Small intestine (tissue), 7 donors: ENCODE data around the gene RAI1. TPM values are rescaled to one million over a fixed set of nuclear protein-coding genes. Genes with fewer than 3 reads are reported as not detected.

Experiments
- DNase-seq, 2 donors: peaks; one replicate each; pipeline versions ENCODE4 v3.0.0 to v3.0.0-alpha.2; 2013
- FAIRE-seq: peaks from 2 replicates; lab custom pipeline; 2012; peaks lifted over from hg19 to GRCh38; lab: Jason Lieb, UNC
- H3K27ac ChIP-seq, 3 donors: one replicate each; pipeline ENCODE4 v1.5.1; 2013; ENCODE audit warnings: low read length in 2 of 3, mild to moderate bottlenecking in 2 of 3, control low read depth in 1 of 3, inconsistent platforms in 1 of 3, low read depth in 1 of 3, moderate library complexity in 1 of 3
- H3K27me3 ChIP-seq, 3 donors: one replicate each; pipeline ENCODE4 v1.6.1; 2013; ENCODE audit warnings: low read length in 3 of 3, inconsistent platforms in 1 of 3; ENCODE audit not compliant: control insufficient read depth in 3 of 3, insufficient read depth in 3 of 3
- H3K36me3 ChIP-seq, 3 donors: one replicate each; pipeline ENCODE4 v1.6.1; 2013; ENCODE audit warnings: low read length in 3 of 3, inconsistent platforms in 1 of 3, low read depth in 1 of 3, mild to moderate bottlenecking in 1 of 3, moderate library complexity in 1 of 3; ENCODE audit not compliant: control insufficient read depth in 3 of 3, insufficient read depth in 2 of 3
- H3K4me1 ChIP-seq, 3 donors: one replicate each; pipeline ENCODE4 v1.6.1; 2013; ENCODE audit warnings: low read length in 2 of 3, inconsistent platforms in 1 of 3, low read depth in 1 of 3, mild to moderate bottlenecking in 1 of 3, moderate library complexity in 1 of 3; ENCODE audit not compliant: control insufficient read depth in 3 of 3, insufficient read depth in 2 of 3
- H3K4me3 ChIP-seq, 3 donors: one replicate each; pipeline ENCODE4 v1.5.1; 2013; ENCODE audit warnings: low read length in 3 of 3, control low read depth in 1 of 3, inconsistent platforms in 1 of 3, low read depth in 1 of 3, mild to moderate bottlenecking in 1 of 3, moderate library complexity in 1 of 3
- H3K9me3 ChIP-seq, 2 donors: one replicate each; pipeline ENCODE4 v1.6.1; 2013; ENCODE audit warnings: low read depth in 1 of 2, low read length in 1 of 2; ENCODE audit not compliant: control insufficient read depth in 2 of 2, insufficient read depth in 1 of 2
- WGBS, 3 donors: extraction: QIAGEN DNeasy Blood & Tissue Kit; methylation state at CpG; one replicate each; pipeline ENCODE4 v1.1.7; 2013; 5-methylcytosine and 5-hydroxymethylcytosine counted together
- polyA plus RNA-seq, 4 donors: library from polyadenylated mRNA; stranded (reverse) in 3 of 4; unstranded in 1 of 4; fragments of 200-250 nt in 3 of 4; fragments of 120-200 nt in 1 of 4; gene quantifications; one replicate each; pipeline versions ENCODE4 v1.2.1 to v1.2.3, GENCODE V29; 2013
- donor health status: healthy with polysubstance abuse.
- donor health status: control.
- donor health status: control.
- donor health status: Bipolar disorder and iron deficiency.
- donor health status: healthy.

RAI1 gene
- polyA plus RNA-seq, 4 donors = 2.4 to 20.7 (median 6.2) TPM

DNA sequence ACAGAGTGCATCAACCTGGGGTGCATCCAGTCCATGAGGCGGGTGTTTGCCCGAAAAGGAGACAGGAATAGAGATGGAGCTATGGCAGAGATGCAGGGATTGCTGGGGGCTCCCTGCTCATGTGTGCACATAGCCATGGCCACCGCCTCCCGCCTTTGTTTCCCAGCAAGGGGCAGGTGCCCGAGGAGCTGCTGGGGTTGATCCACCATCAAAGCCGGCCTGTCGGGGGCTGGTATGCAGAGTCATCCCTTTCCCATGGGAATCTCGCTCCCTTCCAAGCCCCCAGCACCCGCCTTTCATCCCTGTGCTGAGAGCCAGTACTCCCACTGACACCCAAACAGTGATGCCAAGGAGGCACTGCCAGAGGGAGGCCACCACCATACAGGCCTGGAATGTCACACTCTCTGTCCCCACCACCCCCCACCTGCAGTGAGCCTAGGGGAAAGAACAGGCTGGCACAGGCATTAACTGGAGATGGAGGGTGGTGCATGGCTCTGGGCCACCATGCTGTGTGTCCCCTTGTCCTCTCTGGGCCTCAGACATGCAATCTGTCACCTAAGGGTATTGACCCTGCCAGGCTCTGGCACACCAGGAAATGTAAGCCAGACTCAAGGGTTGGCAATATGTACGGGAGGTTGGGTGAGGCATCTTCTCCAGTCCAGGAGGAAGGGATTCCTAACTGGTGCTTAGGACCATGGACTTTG is 90.4 kb downstream of the RAI1 start:
- no peak overlapping the region for H3K27ac ChIP-seq
- H3K4me1 ChIP-seq = peaks cover 0 to 50% (median 0%) of the 10 kb centered on the region in 3 donors
- peaks cover 0 to 37% (median 0%) of the 10 kb centered on the region in 3 donors for H3K36me3 ChIP-seq
- no peak overlapping the region for H3K4me3 ChIP-seq
- WGBS, 3 donors = 85 to 93% (median 91%) methylated on average over 10 of the region's 10 CpGs
- no peaks in the 10 kb centered on the region for H3K9me3 ChIP-seq
- FAIRE-seq (no peak), DNase-seq (no peak)
- no peaks in the 10 kb centered on the region for H3K27me3 ChIP-seq

- WGBS, 3 donors = 57 to 73% (median 63%) methylated on average over 3 of the region's 3 CpGs
- DNase-seq (no peak), FAIRE-seq (no peak)
- Histone ChIP-seq H3K4me1 (peaks cover 0 to 44% (median 0%) of the 10 kb centered on the region in 3 donors), H3K4me3 (no peak overlapping the region), H3K9me3 (no peaks in the 10 kb centered on the region), H3K27me3 (no peaks in the 10 kb centered on the region), H3K27ac (no peak overlapping the region), H3K36me3 (peaks cover 0 to 42% (median 0%) of the 10 kb centered on the region in 3 donors)
Measured at GRCh38 chr17:17772231-17772630, 91.0 kb downstream of the RAI1 start.

GRCh38 chr17:17774009-17774881 is 93.0 kb downstream of the RAI1 start:
- no peaks in the 10 kb centered on the region for H3K27me3 ChIP-seq
- H3K36me3 ChIP-seq = peaks cover 0 to 53% (median 0%) of the 10 kb centered on the region in 3 donors
- DNase-seq (peak in 1 of 2 donors; percentile 67), FAIRE-seq (no peak)
- WGBS, 3 donors = 67 to 69% (median 67%) methylated on average over 21 of the region's 21 CpGs
- H3K4me3 ChIP-seq = no peak overlapping the region
- peaks cover 0 to 44% (median 1%) of the 10 kb centered on the region in 3 donors for H3K4me1 ChIP-seq
- H3K9me3 ChIP-seq = no peaks in the 10 kb centered on the region
- peak overlapping the region in 1 of 3 donors; percentile 41 for H3K27ac ChIP-seq

DNA sequence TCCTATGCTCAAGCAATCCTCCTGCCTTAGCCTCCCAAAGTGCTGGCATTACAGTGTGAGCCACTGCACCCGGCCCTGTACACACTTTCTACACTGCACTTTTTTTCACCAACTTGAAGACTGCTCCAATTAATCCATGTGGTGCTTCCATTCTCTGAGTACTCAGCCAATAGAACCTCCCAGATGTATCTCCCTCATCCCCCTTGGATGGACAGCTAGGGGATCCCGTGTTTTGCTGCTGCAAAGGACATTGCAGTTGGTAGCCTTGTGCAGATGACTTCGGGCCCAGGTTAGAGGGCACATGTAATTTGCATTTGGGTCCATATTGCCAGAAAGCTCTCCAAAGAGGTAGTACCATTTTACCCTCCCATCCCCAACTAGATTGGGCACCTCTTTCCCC is 95.6 kb downstream of the RAI1 start:
- Histone ChIP-seq H3K27me3 (peaks cover 0 to 8% (median 2%) of the 10 kb centered on the region in 3 donors), H3K36me3 (peaks cover 0 to 36% (median 0%) of the 10 kb centered on the region in 3 donors), H3K9me3 (no peaks in the 10 kb centered on the region), H3K4me3 (no peak overlapping the region), H3K27ac (no peak overlapping the region), H3K4me1 (peaks cover 2 to 48% (median 7%) of the 10 kb centered on the region in 3 donors)
- DNase-seq (no peak), FAIRE-seq (no peak)
- 79 to 81% (median 80%) methylated on average over 3 of the region's 3 CpGs for WGBS, 3 donors

- peaks cover 0 to 12% (median 5%) of the 10 kb centered on the region in 3 donors for H3K27me3 ChIP-seq
- FAIRE-seq (no peak), DNase-seq (peak in 1 of 2 donors; percentile 61)
- no peak overlapping the region for H3K4me3 ChIP-seq
- 74 to 91% (median 85%) methylated on average over 8 of the region's 8 CpGs for WGBS, 3 donors
- no peaks in the 10 kb centered on the region for H3K9me3 ChIP-seq
- H3K4me1 ChIP-seq = peaks cover 2 to 48% (median 8%) of the 10 kb centered on the region in 3 donors
- peaks cover 0 to 36% (median 0%) of the 10 kb centered on the region in 3 donors for H3K36me3 ChIP-seq
- peak overlapping the region in 2 of 3 donors; percentile 66 to 79 for H3K27ac ChIP-seq
Measured at GRCh38 chr17:17778308-17779014, 97.2 kb downstream of the RAI1 start.

- 69 to 89% (median 85%) methylated on average over 16 of the region's 16 CpGs for WGBS, 3 donors
- DNase-seq (no peak), FAIRE-seq (no peak)
- Histone ChIP-seq H3K36me3 (peaks cover 0 to 33% (median 0%) of the 10 kb centered on the region in 3 donors), H3K4me1 (peaks cover 2 to 49% (median 8%) of the 10 kb centered on the region in 3 donors), H3K27me3 (peaks cover 0 to 12% (median 5%) of the 10 kb centered on the region in 3 donors), H3K27ac (peak overlapping the region; percentile 25 to 79 (median 43)), H3K4me3 (no peak overlapping the region), H3K9me3 (no peaks in the 10 kb centered on the region)
Measured at GRCh38 chr17:17779015-17779611, 97.9 kb downstream of the RAI1 start.

DNA sequence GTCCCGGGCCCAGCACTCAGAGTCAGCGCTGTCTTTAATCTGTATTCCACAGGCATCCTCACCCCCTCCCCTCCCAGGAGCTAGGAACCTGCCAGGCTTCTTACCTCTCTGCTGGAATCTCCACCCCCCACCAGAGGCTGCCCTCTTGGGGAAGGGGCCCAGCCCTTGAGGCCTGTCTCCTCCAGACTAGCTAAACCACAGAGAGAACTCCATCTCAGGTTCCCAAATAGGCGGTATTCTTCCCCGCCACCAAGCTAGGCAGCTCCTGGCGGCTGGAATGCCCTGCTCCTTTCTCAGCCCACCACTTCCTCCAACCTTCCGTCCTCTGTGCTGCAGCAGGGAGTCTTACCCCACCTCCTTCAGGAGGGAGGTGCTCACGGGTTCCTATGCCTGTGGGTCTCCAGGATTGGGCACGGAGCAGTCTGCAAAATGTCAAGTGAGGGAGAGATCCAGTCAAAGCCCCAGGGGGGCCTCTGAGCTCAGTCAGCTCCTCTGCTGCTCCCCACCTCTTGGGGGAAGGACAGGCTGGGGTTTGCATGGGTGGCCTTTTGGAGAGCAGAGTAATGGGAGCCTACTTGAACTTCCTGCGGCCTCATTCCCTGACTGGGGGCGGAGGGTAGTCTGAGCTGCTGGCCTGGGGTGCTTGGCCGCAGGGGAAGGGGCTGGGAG is 99.8 kb downstream of the RAI1 start:
- no peaks in the 10 kb centered on the region for H3K9me3 ChIP-seq
- 59 to 80% (median 75%) methylated on average over 8 to 11 of the region's 11 CpGs for WGBS, 3 donors
- no peak for FAIRE-seq
- H3K36me3 ChIP-seq = peaks cover 0 to 29% (median 0%) of the 10 kb centered on the region in 3 donors
- H3K4me3 ChIP-seq = peak overlapping the region in 1 of 3 donors; percentile 27
- H3K27me3 ChIP-seq = peaks cover 0 to 12% (median 5%) of the 10 kb centered on the region in 3 donors
- H3K4me1 ChIP-seq = peaks cover 2 to 49% (median 10%) of the 10 kb centered on the region in 3 donors
- peak overlapping the region in 1 of 3 donors; percentile 50 for H3K27ac ChIP-seq
- DNase-seq = peak in 1 of 2 donors; percentile 44
